T-cell (primary cell): ENCODE results near the gene CCDC197. TPM values are rescaled to one million over a fixed set of nuclear protein-coding genes. Genes with fewer than 3 reads are reported as not detected.

Source experiments
- ATAC-seq, 4 experiments: fragments of 200-7000 bp in 3 of 4; fragments of 150-1000 bp in 1 of 4; cut with Tn5 transposase; replicated peaks in 1 of 4; 1 replicate in 3 of 4; 2 replicates in 1 of 4; pipeline ENCODE4 v1.10.0; 2021; ENCODE audit warnings: moderate library complexity in 3 of 4, mild to moderate bottlenecking in 2 of 4, moderate number of reproducible peaks in 1 of 4
- CTCF ChIA-PET, 2 donors: fragments of 300-600 bp; sonication (Branson Sonifier 250); formaldehyde crosslinking; loops; one replicate each; lab custom pipeline; 2022; ENCODE audit warnings: antibody characterized with exemption in 2 of 2; lab: Charles Lee
- POLR2A ChIA-PET, 2 donors: fragments of 300-600 bp; sonication (Branson Sonifier 250); formaldehyde crosslinking; loops; one replicate each; lab custom pipeline; 2022; ENCODE audit warnings: antibody characterized with exemption in 2 of 2; lab: Charles Lee
- DNase-seq, 35 experiments: peaks; one replicate each; pipeline versions ENCODE4 v3.0.0 to v3.0.0-alpha.2; 2013 to 2023
- H3K27ac ChIP-seq: one replicate; pipeline ENCODE4 v1.5.1; 2013; ENCODE audit warnings: low read length
- H3K27me3 ChIP-seq, 2 experiments: replicated peaks in 1 of 2; 1 replicate in 1 of 2; 2 replicates in 1 of 2; pipeline versions ENCODE4 v1.6.1 to v1.7.0; 2013; ENCODE audit warnings: low read length in 1 of 2, mixed read lengths in 1 of 2; ENCODE audit not compliant: control insufficient read depth in 2 of 2, insufficient read depth in 2 of 2; ENCODE audit errors: extremely low read depth in 1 of 2
- H3K36me3 ChIP-seq, 2 donors: 1 replicate in 1 of 2; 2 replicates in 1 of 2; pipeline versions ENCODE4 v1.6.1 to v1.7.0; 2013; ENCODE audit warnings: low read length in 1 of 2; ENCODE audit not compliant: control insufficient read depth in 2 of 2, insufficient read depth in 1 of 2; ENCODE audit errors: extremely low read depth in 1 of 2
- H3K4me1 ChIP-seq, 2 experiments: 1 replicate in 1 of 2; 2 replicates in 1 of 2; pipeline versions ENCODE4 v1.6.1 to v1.7.0; 2013; ENCODE audit warnings: low read length in 2 of 2, mixed read lengths in 1 of 2; ENCODE audit not compliant: insufficient read depth in 2 of 2, control insufficient read depth in 1 of 2; ENCODE audit errors: extremely low read depth in 1 of 2
- H3K4me3 ChIP-seq, 2 donors: 1 replicate in 1 of 2; 2 replicates in 1 of 2; pipeline versions ENCODE4 v1.5.1 to v1.7.0; 2013; ENCODE audit warnings: mild to moderate bottlenecking in 2 of 2, low read length in 1 of 2, moderate library complexity in 1 of 2; ENCODE audit not compliant: control insufficient read depth in 1 of 2; ENCODE audit errors: extremely low read depth in 1 of 2
- H3K9me3 ChIP-seq: 2 replicates; pipeline ENCODE4 v1.7.0; 2013
- H3K27ac Mint-ChIP-seq, 2 donors: one replicate each; pipeline ENCODE4 v1.8.0; 2020 to 2021; ENCODE audit warnings: mild to moderate bottlenecking in 2 of 2, mixed read lengths in 2 of 2
- H3K27me3 Mint-ChIP-seq, 2 donors: one replicate each; pipeline ENCODE4 v1.8.0; 2021 to 2022; ENCODE audit warnings: mixed read lengths in 2 of 2
- H3K36me3 Mint-ChIP-seq: one replicate; pipeline ENCODE4 v1.8.0; 2021; ENCODE audit warnings: mixed read lengths
- H3K4me1 Mint-ChIP-seq, 3 donors: one replicate each; pipeline ENCODE4 v1.8.0; 2020 to 2022; ENCODE audit warnings: mixed read lengths in 3 of 3, mild to moderate bottlenecking in 1 of 3
- H3K4me3 Mint-ChIP-seq, 3 donors: one replicate each; pipeline ENCODE4 v1.8.0; 2020 to 2022; ENCODE audit warnings: mild to moderate bottlenecking in 3 of 3, mixed read lengths in 3 of 3, moderate library complexity in 3 of 3
- H3K9me3 Mint-ChIP-seq, 3 donors: one replicate each; pipeline ENCODE4 v1.8.0; 2020 to 2022; ENCODE audit warnings: mixed read lengths in 3 of 3
- WGBS: methylation state at CpG from one replicate; pipeline ENCODE4 v1.1.5; 2013; ENCODE audit warnings: missing lambda C conversion rate; ENCODE audit not compliant: insufficient coverage; 5-methylcytosine and 5-hydroxymethylcytosine counted together
- total RNA-seq, 35 experiments: library from RNA in 6 of 35; stranded (reverse) in 6 of 35; fragments of 120-200 nt in 1 of 35; gene quantifications; one replicate each; pipeline versions ENCODE4 v1.2.1 to v1.2.4 and lab custom pipeline; 2013 to 2026

CCDC197 gene
- total RNA-seq, 5 donors from 2014 or later (not counting 1 experiment from before 2014, with no cell fraction given): not detected

DNA sequence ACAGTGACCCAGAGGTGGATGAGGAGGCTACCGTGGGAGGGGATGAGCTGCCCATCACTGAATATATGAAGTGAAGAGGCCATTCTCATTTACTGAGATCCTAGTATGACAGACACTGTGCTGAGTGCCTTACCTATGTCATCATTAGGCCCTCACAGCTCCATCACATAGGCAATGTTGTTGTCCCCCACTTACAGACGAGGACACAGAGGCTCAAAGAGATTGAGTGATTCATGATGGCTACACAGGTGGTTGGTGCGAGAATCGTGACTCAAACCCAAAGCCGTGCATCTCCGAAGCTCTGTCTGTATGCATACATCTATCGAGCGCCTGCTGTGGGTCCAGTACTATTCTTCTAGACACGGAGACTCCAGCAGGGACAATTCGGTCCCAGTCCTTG is 5.9 kb upstream of the CCDC197 start:
- H3K27ac Mint-ChIP-seq: no peak overlapping the region
- CTCF ChIA-PET: no interaction called here
- Histone ChIP-seq H3K4me3 (no peak overlapping the region), H3K9me3 (no peaks in the 10 kb centered on the region), H3K4me1 (no peaks in the 10 kb centered on the region), H3K36me3 (no peaks in the 10 kb centered on the region), H3K27ac (no peak overlapping the region), H3K27me3 (peaks cover 0 to 27% of the 10 kb centered on the region in 2 experiments)
- no peak for DNase-seq
- no peak for ATAC-seq
- no peaks in the 10 kb centered on the region for H3K36me3 Mint-ChIP-seq
- no peaks in the 10 kb centered on the region for H3K9me3 Mint-ChIP-seq
- WGBS: 81% methylated on average over 2 of the region's 10 CpGs
- POLR2A ChIA-PET: no interaction called here
- no peak overlapping the region for H3K4me3 Mint-ChIP-seq
- H3K27me3 Mint-ChIP-seq: peaks cover 0 to 8% of the 10 kb centered on the region in 2 donors
- peaks cover 0 to 7% (median 2%) of the 10 kb centered on the region in 3 donors for H3K4me1 Mint-ChIP-seq

- no peak overlapping the region for H3K27ac Mint-ChIP-seq
Measured at GRCh38 chr14:93991649-93992048, 5.5 kb upstream of the CCDC197 start.

DNA sequence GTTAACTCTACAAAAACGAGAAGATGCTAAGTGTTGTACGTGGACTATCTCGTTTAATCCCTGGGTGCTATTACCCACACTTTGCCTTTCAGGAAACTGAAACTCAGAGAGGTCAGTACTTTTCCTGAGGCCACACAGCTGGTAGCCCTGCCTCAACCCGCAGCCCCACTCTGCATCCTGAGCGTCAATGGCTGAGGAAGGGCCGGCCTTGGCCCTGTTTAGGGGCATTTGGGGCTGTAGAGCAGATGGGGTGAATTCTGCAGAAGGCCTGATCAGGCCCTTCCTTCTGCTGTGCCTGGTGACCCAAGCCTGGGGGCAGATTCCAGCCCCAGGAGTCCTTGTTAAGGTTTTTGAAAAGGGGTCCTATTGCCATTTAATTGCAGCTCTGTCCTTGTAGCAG is 3.7 kb upstream of the CCDC197 start:
- Mint-ChIP-seq H3K9me3 (no peaks in the 10 kb centered on the region), H3K27ac (no peak overlapping the region), H3K4me3 (no peak overlapping the region), H3K4me1 (peaks cover 0 to 7% (median 2%) of the 10 kb centered on the region in 3 donors), H3K27me3 (peaks cover 0 to 8% of the 10 kb centered on the region in 2 donors), H3K36me3 (no peaks in the 10 kb centered on the region)
- H3K27me3 ChIP-seq: peaks cover 0 to 36% of the 10 kb centered on the region in 2 experiments
- ChIA-PET CTCF (interaction anchor here in 1 of 2 donors (0.6 kb wide), 1 partner anchor 14 kb away, joined by 4 read pairs; no protein-coding TSS in a partner anchor), POLR2A (no interaction called here)
- H3K36me3 ChIP-seq: no peaks in the 10 kb centered on the region
- H3K4me3 ChIP-seq: no peak overlapping the region
- no peak overlapping the region for H3K27ac ChIP-seq
- DNase-seq: no peak
- 90% methylated on average over 5 of the region's 6 CpGs for whole genome bisulfite sequencing
- ATAC-seq: no peak
- H3K9me3 ChIP-seq: no peaks in the 10 kb centered on the region
- H3K4me1 ChIP-seq: no peaks in the 10 kb centered on the region

More at GRCh38 chr14:93991649-93992048, 5.5 kb upstream of the CCDC197 start:
- no peak overlapping the region for H3K4me3 ChIP-seq
- H3K4me1 ChIP-seq: no peaks in the 10 kb centered on the region
- DNase-seq (no peak), ATAC-seq (no peak)
- no peaks in the 10 kb centered on the region for H3K36me3 ChIP-seq
- no peak overlapping the region for H3K4me3 Mint-ChIP-seq
- H3K27me3 ChIP-seq: peaks cover 0 to 30% of the 10 kb centered on the region in 2 experiments
- H3K27me3 Mint-ChIP-seq: peaks cover 0 to 8% of the 10 kb centered on the region in 2 donors
- no peaks in the 10 kb centered on the region for H3K9me3 ChIP-seq
- H3K4me1 Mint-ChIP-seq: peaks cover 0 to 7% (median 2%) of the 10 kb centered on the region in 3 donors
- H3K36me3 Mint-ChIP-seq: no peaks in the 10 kb centered on the region
- 95% methylated on average over 4 of the region's 4 CpGs for WGBS
- CTCF ChIA-PET: no interaction called here
- no peak overlapping the region for H3K27ac ChIP-seq
- H3K9me3 Mint-ChIP-seq: no peaks in the 10 kb centered on the region
- POLR2A ChIA-PET: no interaction called here

- CTCF ChIA-PET: interaction anchor here in 1 of 2 donors (1.0 kb wide), 1 partner anchor 53 kb away, joined by 4 read pairs; no protein-coding TSS in a partner anchor
- DNase-seq: no peak
- Mint-ChIP-seq H3K4me1 (peaks cover 0 to 7% (median 0%) of the 10 kb centered on the region in 3 donors), H3K4me3 (no peak overlapping the region), H3K27ac (no peak overlapping the region), H3K9me3 (no peaks in the 10 kb centered on the region), H3K36me3 (no peaks in the 10 kb centered on the region), H3K27me3 (peaks cover 0 to 8% of the 10 kb centered on the region in 2 donors)
- POLR2A ChIA-PET: no interaction called here
- no peaks in the 10 kb centered on the region for H3K4me1 ChIP-seq
- ATAC-seq: peak in 3 of 4 experiments; percentile 50 to 68 (median 55)
- 62% methylated on average over 13 of the region's 13 CpGs for WGBS
- H3K4me3 ChIP-seq: no peak overlapping the region
- no peak overlapping the region for H3K27ac ChIP-seq
- peaks cover 0 to 44% of the 10 kb centered on the region in 2 experiments for H3K27me3 ChIP-seq
- no peaks in the 10 kb centered on the region for H3K36me3 ChIP-seq
- no peaks in the 10 kb centered on the region for H3K9me3 ChIP-seq
Measured at GRCh38 chr14:93994919-93995682, 2.0 kb upstream of the CCDC197 start.

DNA sequence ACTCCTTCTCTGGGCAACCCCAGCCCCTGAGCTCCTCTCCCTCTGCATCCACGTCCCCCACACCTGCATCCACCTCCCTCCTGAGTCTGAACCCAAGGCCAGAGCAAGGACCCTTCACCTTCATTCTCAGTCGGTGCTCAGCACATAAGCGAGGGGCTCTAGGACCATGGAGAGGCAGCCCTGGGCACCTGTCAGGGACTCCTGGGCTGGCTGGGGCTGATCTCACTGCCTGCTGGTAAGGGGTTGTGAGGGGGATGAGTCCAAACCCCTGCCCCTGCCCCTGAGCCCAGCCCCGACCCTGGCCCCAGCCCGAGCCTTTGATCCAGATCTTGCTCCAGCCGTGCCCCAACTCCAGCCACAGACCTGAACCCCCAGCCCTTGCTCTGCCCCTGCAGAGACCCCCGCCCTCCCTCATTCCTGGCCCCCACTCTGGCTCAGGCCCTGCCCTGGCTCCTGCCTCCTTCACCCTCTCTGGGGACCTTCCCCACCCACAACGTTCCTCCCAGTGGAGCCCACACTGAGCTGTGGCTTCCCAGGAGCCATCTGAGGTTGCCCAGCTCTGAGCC is 888 bp upstream of the CCDC197 start:
- H3K36me3 Mint-ChIP-seq: no peaks in the 10 kb centered on the region
- ATAC-seq (no peak), DNase-seq (no peak)
- Histone ChIP-seq H3K4me3 (no peak overlapping the region), H3K27ac (no peak overlapping the region), H3K27me3 (peaks cover 0 to 49% of the 10 kb centered on the region in 2 experiments), H3K9me3 (no peaks in the 10 kb centered on the region), H3K36me3 (no peaks in the 10 kb centered on the region), H3K4me1 (peaks cover 0 to under 1% of the 10 kb centered on the region in 2 experiments)
- no peak overlapping the region for H3K4me3 Mint-ChIP-seq
- ChIA-PET CTCF (interaction anchor here (0.5 to 0.7 kb wide), 3 partner anchors 11 to 44 kb away, joined by 3 to 4 read pairs (median 4); no protein-coding TSS in a partner anchor), POLR2A (no interaction called here)
- H3K9me3 Mint-ChIP-seq: no peaks in the 10 kb centered on the region
- H3K4me1 Mint-ChIP-seq: peaks cover 0 to 7% (median 0%) of the 10 kb centered on the region in 3 donors
- H3K27me3 Mint-ChIP-seq: peaks cover 2 to 7% of the 10 kb centered on the region in 2 donors
- no peak overlapping the region for H3K27ac Mint-ChIP-seq
- whole genome bisulfite sequencing: 77% methylated on average over 4 of the region's 8 CpGs
